D721Med (cell line): ENCODE data around the gene MPEG1.

Source experiments
- DNase-seq: peaks from one replicate; pipeline ENCODE4 v3.0.0; 2011; ENCODE audit warnings: low spot score; ENCODE audit not compliant: insufficient read length
- FAIRE-seq: peaks from 2 replicates; lab custom pipeline; 2011; peaks lifted over from hg19 to GRCh38; lab: Jason Lieb, UNC
- CTCF ChIP-seq: IDR thresholded peaks from 2 replicates; pipeline ENCODE4 v1.5.1; 2012; ENCODE audit warnings: mild to moderate bottlenecking, control low read depth; ENCODE audit not compliant: insufficient read depth; ENCODE audit errors: missing control alignments

Gene MPEG1

GRCh38 chr11:59191095-59191494 lies 21.6 kb downstream of the MPEG1 start:
- FAIRE-seq, result no peak
- DNase-seq, result no peak
- no peak for TF ChIP-seq CTCF

- no peak for DNase-seq
- no peak for FAIRE-seq
- TF ChIP-seq CTCF, result no peak
These were observed 22.7 kb downstream of the MPEG1 start for GRCh38 chr11:59189986-59190385.

GRCh38 chr11:59188954-59189353 lies 23.8 kb downstream of the MPEG1 start:
- TF ChIP-seq CTCF, result no peak
- FAIRE-seq (no peak), DNase-seq (no peak)

- DNase-seq, result no peak
These were observed 25.1 kb downstream of the MPEG1 start for GRCh38 chr11:59187587-59187986.

GRCh38 chr11:59187035-59187434 lies 25.7 kb downstream of the MPEG1 start:
- FAIRE-seq (no peak), DNase-seq (no peak)
- TF ChIP-seq CTCF, result no peak

More at GRCh38 chr11:59187587-59187986, 25.1 kb downstream of the MPEG1 start:
- no peak for TF ChIP-seq CTCF
- FAIRE-seq, result no peak

- TF ChIP-seq CTCF, result peak; percentile 38
- FAIRE-seq (no peak), DNase-seq (no peak)
These were observed 26.6 kb downstream of the MPEG1 start for GRCh38 chr11:59186130-59186594.

GRCh38 chr11:59185386-59185945 lies 27.3 kb downstream of the MPEG1 start:
- no peak for DNase-seq
- no peak for FAIRE-seq
- TF ChIP-seq CTCF, result no peak
